T-helper 17 cell (primary cell): ENCODE results near the gene TFPI2. TPM values are rescaled to one million over a fixed set of nuclear protein-coding genes. Genes with fewer than 3 reads are reported as not detected.

Experiments
- ATAC-seq: fragments of 150-1000 bp; cut with Tn5 transposase; 2 replicates; pipeline ENCODE4 v1.10.0; 2021; ENCODE audit warnings: mild to moderate bottlenecking, moderate library complexity
- DNase-seq, 3 donors: peaks; one replicate each; pipeline versions ENCODE4 v3.0.0 to v3.0.0-alpha.2; 2020 to 2021
- H3K9me3 ChIP-seq: one replicate; pipeline ENCODE4 v1.7.0; 2013; ENCODE audit warnings: low read length, mild to moderate bottlenecking; ENCODE audit not compliant: control insufficient read depth, poor library complexity, severe bottlenecking
- H3K27ac Mint-ChIP-seq: one replicate; pipeline ENCODE4 v1.8.0; 2022; ENCODE audit warnings: mild to moderate bottlenecking, moderate library complexity, mixed read lengths
- H3K27me3 Mint-ChIP-seq: one replicate; pipeline ENCODE4 v1.8.0; 2022; ENCODE audit warnings: mixed read lengths
- H3K36me3 Mint-ChIP-seq: one replicate; pipeline ENCODE4 v1.8.0; 2022; ENCODE audit warnings: low read depth, mixed read lengths
- H3K4me1 Mint-ChIP-seq: one replicate; pipeline ENCODE4 v1.8.0; 2022; ENCODE audit warnings: mild to moderate bottlenecking, mixed read lengths
- H3K4me3 Mint-ChIP-seq: one replicate; pipeline ENCODE4 v1.8.0; 2022; ENCODE audit warnings: mild to moderate bottlenecking, moderate library complexity, mixed read lengths
- total RNA-seq, 4 donors: library from RNA in 2 of 4; stranded (reverse) in 2 of 4; gene quantifications; one replicate each; pipeline ENCODE4 v1.2.3 and lab custom pipeline; 2022 to 2026

The TFPI2 gene
- total RNA-seq, 2 donors from 2014 or later = 1.4 to 1.5 TPM

- H3K36me3 Mint-ChIP-seq = no peaks in the 10 kb centered on the region
- H3K27me3 Mint-ChIP-seq = peaks cover 7% of the 10 kb centered on the region
- no peaks in the 10 kb centered on the region for H3K4me1 Mint-ChIP-seq
- ATAC-seq (no peak), DNase-seq (no peak)
- no peaks in the 10 kb centered on the region for H3K9me3 ChIP-seq
- H3K27ac Mint-ChIP-seq = no peak overlapping the region
- H3K4me3 Mint-ChIP-seq = no peak overlapping the region
Observed at GRCh38 chr7:93861325-93861949, 29.1 kb downstream of the TFPI2 start.

- no peak for ATAC-seq
- Mint-ChIP-seq H3K27me3 (peaks cover 7% of the 10 kb centered on the region), H3K4me3 (no peak overlapping the region), H3K4me1 (no peaks in the 10 kb centered on the region), H3K27ac (no peak overlapping the region), H3K36me3 (no peaks in the 10 kb centered on the region)
- H3K9me3 ChIP-seq = no peaks in the 10 kb centered on the region
- no peak for DNase-seq
Observed at GRCh38 chr7:93860261-93860660, 30.3 kb downstream of the TFPI2 start.

DNA sequence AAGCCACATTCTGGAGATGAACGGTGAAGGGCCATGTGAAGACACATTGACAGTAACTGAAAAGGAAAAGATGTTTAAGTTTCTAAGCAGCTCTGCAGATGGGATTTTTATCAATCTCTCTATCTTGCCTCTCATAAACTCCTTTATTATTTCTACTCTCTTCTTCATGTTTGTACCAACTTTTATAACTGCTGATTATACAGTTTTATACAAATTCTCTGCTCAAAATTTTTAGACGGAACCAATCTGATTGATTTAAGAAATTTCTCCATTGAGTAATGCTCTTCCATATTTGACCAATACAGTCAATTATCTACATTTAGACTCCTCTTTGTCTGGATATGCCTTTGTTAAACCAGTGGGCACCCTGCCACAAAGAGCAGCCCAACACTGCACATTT, 31.7 kb downstream of the TFPI2 start:
- Mint-ChIP-seq H3K4me3 (no peak overlapping the region), H3K4me1 (no peaks in the 10 kb centered on the region), H3K27me3 (peaks cover 7% of the 10 kb centered on the region), H3K36me3 (no peaks in the 10 kb centered on the region), H3K27ac (no peak overlapping the region)
- ATAC-seq (no peak), DNase-seq (no peak)
- H3K9me3 ChIP-seq = no peaks in the 10 kb centered on the region

DNA sequence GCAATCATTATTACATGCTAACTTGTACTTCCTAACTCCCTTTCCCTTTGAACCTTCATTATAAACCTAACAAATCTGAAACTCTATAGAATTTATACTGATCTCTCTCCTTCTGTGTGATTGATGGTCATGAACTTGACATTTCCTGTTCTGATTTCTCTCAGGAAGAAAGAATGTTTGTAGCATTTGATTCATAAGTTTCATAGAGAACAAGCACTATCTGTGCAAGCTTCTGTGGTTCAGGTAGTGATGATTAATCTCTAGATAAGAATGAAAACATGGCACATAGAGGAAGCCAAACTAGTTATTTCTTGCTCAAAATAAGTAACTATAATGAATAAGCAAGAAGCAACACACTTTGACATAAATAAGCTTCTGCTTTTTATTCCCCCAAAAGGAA, 34.2 kb downstream of the TFPI2 start:
- H3K27me3 Mint-ChIP-seq = peaks cover 3% of the 10 kb centered on the region
- no peak overlapping the region for H3K27ac Mint-ChIP-seq
- no peak overlapping the region for H3K4me3 Mint-ChIP-seq
- DNase-seq = no peak
- no peaks in the 10 kb centered on the region for H3K4me1 Mint-ChIP-seq
- no peaks in the 10 kb centered on the region for H3K36me3 Mint-ChIP-seq
- no peak for ATAC-seq
- H3K9me3 ChIP-seq = no peaks in the 10 kb centered on the region

DNA sequence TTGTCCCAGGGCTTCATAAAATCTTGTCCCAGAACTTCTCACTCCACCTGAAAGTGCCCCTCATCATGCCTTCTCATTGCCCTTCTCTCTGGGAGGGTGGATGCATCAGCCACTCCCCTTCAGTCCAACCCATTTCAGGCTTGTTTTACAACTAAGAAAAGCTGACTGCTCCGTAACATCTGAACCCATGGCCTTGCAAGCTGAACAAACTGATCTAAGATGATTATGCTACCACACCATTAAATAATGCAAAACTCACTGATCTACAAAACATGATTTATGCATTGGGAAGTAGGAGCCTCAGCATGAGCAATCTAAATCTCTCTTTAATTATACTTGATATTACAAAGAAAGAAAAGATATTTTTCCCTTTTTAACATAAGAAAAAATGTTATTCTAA, 34.8 kb downstream of the TFPI2 start:
- DNase-seq (no peak), ATAC-seq (no peak)
- Mint-ChIP-seq H3K4me1 (no peaks in the 10 kb centered on the region), H3K4me3 (no peak overlapping the region), H3K27ac (no peak overlapping the region), H3K27me3 (peaks cover 7% of the 10 kb centered on the region), H3K36me3 (no peaks in the 10 kb centered on the region)
- H3K9me3 ChIP-seq = no peaks in the 10 kb centered on the region

DNA sequence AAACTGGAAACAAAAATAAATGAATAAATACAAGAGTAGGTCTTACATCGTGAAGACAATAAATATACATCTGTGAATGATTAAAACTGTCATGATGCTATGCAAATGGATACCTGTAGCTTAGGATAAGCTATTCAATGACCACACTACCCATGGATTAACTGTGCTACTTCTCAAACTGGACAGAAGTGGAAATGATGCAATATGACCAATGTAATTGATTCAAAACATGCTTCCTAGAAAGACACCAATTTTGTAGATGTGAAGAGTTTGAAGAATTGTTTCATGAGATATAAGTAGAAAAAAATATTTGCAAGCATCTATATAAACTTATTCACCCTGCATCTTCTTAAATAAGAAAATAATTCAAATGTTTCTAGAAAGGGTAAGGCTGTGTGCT, 36.1 kb downstream of the TFPI2 start:
- Mint-ChIP-seq H3K4me3 (no peak overlapping the region), H3K36me3 (no peaks in the 10 kb centered on the region)

DNA sequence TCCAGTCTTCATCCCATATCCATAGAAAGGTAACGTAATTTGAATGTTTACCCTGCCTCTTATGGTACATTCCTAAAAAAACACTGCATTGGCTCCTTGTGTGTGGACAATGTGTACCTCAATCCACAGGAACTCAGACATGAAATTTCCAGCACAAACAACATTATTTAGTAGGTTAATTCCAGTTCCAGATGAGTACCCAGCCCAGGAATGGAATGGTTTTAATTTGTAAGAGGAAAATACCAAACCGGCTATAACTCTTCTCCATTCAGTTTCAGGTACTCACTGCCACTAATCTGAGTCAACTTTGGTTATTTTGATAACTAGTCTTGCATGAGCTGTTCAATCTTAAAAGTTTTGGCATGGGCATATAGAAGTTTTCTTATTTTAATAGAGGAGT, 39.0 kb downstream of the TFPI2 start:
- Mint-ChIP-seq H3K4me1 (no peaks in the 10 kb centered on the region), H3K27ac (no peak overlapping the region), H3K4me3 (no peak overlapping the region), H3K27me3 (peaks cover 7% of the 10 kb centered on the region), H3K36me3 (no peaks in the 10 kb centered on the region)
- ATAC-seq (no peak), DNase-seq (no peak)
- H3K9me3 ChIP-seq = no peaks in the 10 kb centered on the region

More for the DNA sequence above, 36.1 kb downstream of the TFPI2 start:
- Mint-ChIP-seq H3K27ac (no peak overlapping the region), H3K4me1 (no peaks in the 10 kb centered on the region), H3K27me3 (peaks cover 7% of the 10 kb centered on the region)
- ATAC-seq (no peak), DNase-seq (no peak)
- no peaks in the 10 kb centered on the region for H3K9me3 ChIP-seq

GRCh38 chr7:93843260-93843659, 47.3 kb downstream of the TFPI2 start:
- ATAC-seq (no peak), DNase-seq (no peak)
- H3K9me3 ChIP-seq = no peaks in the 10 kb centered on the region
- Mint-ChIP-seq H3K27ac (no peak overlapping the region), H3K36me3 (no peaks in the 10 kb centered on the region), H3K27me3 (no peaks in the 10 kb centered on the region), H3K4me3 (no peak overlapping the region), H3K4me1 (no peaks in the 10 kb centered on the region)

- Mint-ChIP-seq H3K27me3 (no peaks in the 10 kb centered on the region), H3K4me1 (no peaks in the 10 kb centered on the region), H3K27ac (no peak overlapping the region), H3K36me3 (no peaks in the 10 kb centered on the region), H3K4me3 (no peak overlapping the region)
- no peaks in the 10 kb centered on the region for H3K9me3 ChIP-seq
- DNase-seq = no peak
- ATAC-seq = no peak
Observed at GRCh38 chr7:93838966-93839365, 51.6 kb downstream of the TFPI2 start.

DNA sequence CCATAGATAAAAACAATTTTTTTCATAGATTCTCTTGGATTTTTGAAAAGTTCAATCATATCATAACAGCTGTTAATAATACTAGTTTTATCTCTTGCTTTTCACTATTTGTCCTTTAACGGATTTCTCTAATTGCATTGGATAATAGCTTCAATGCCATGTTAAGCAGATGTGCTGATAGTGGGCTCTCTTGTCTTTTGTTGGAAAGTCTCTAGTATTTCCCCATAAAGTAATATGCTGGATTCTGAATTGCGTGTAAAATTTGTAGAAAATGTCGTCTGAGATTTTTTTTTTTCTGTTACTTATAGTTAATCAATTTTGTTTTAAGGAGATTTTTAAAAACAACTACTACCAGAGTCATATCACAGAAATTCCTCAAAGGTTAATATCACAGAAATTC, 53.3 kb downstream of the TFPI2 start:
- Mint-ChIP-seq H3K36me3 (no peaks in the 10 kb centered on the region), H3K27me3 (no peaks in the 10 kb centered on the region), H3K27ac (no peak overlapping the region), H3K4me1 (no peaks in the 10 kb centered on the region), H3K4me3 (no peak overlapping the region)
- DNase-seq (no peak), ATAC-seq (no peak)
- no peaks in the 10 kb centered on the region for H3K9me3 ChIP-seq

GRCh38 chr7:93836116-93836515, 54.4 kb downstream of the TFPI2 start:
- Mint-ChIP-seq H3K36me3 (no peaks in the 10 kb centered on the region), H3K4me3 (no peak overlapping the region), H3K27ac (no peak overlapping the region), H3K4me1 (no peaks in the 10 kb centered on the region), H3K27me3 (no peaks in the 10 kb centered on the region)
- H3K9me3 ChIP-seq = no peaks in the 10 kb centered on the region
- DNase-seq (no peak), ATAC-seq (no peak)

GRCh38 chr7:93835702-93836101, 54.9 kb downstream of the TFPI2 start:
- Mint-ChIP-seq H3K27ac (no peak overlapping the region), H3K36me3 (no peaks in the 10 kb centered on the region), H3K27me3 (no peaks in the 10 kb centered on the region), H3K4me3 (no peak overlapping the region), H3K4me1 (no peaks in the 10 kb centered on the region)
- ATAC-seq = no peak
- H3K9me3 ChIP-seq = no peaks in the 10 kb centered on the region
- DNase-seq = no peak
